HG03097 (cell line): ENCODE data around the gene CHRD.

Experiments used
- ATAC-seq: cut with Tn5 transposase; IDR thresholded peaks from one replicate; pipeline ENCODE4 v1.9.1; 2021; ENCODE audit not compliant: unreplicated experiment, low FRiP score

Gene CHRD

GRCh38 chr3:184360070-184360928, 19.6 kb upstream of the CHRD start:
- no peak for ATAC-seq

- ATAC-seq: peak; percentile 2
Measured at GRCh38 chr3:184360929-184361531, 18.8 kb upstream of the CHRD start.

GRCh38 chr3:184361532-184361931, 18.3 kb upstream of the CHRD start, which contains the start of the genes CLCN2 and POLR2H:
Gene CLCN2 (minus strand): TSS chr3:184361605. CDS start chr3:184361479, 126 bp downstream.
Gene POLR2H (plus strand): TSS chr3:184361710. CDS start chr3:184363493, 1,783 bp downstream.
- ATAC-seq: peak; percentile 32

- ATAC-seq: peak; percentile 3
Measured at GRCh38 chr3:184361932-184362667, 17.8 kb upstream of the CHRD start.

GRCh38 chr3:184362668-184363546, 16.9 kb upstream of the CHRD start:
- ATAC-seq: peak; percentile 81

- ATAC-seq: no peak
Measured at GRCh38 chr3:184366619-184367289, 13.1 kb upstream of the CHRD start.

GRCh38 chr3:184368116-184368515, 11.7 kb upstream of the CHRD start:
- ATAC-seq: no peak

- ATAC-seq: no peak
Measured at GRCh38 chr3:184368586-184369183, 11.2 kb upstream of the CHRD start.

GRCh38 chr3:184371570-184372018, 8.3 kb upstream of the CHRD start:
- ATAC-seq: peak; percentile 74

GRCh38 chr3:184372296-184372821, 7.5 kb upstream of the CHRD start:
- no peak for ATAC-seq

- ATAC-seq: no peak
Measured at GRCh38 chr3:184372911-184373310, 6.9 kb upstream of the CHRD start.

GRCh38 chr3:184373422-184373821, 6.4 kb upstream of the CHRD start:
- ATAC-seq: no peak

- no peak for ATAC-seq
Measured at GRCh38 chr3:184375747-184376461, 4.0 kb upstream of the CHRD start.

- no peak for ATAC-seq
Measured at GRCh38 chr3:184377374-184377773, 2.5 kb upstream of the CHRD start.

- ATAC-seq: no peak
Measured at GRCh38 chr3:184377882-184378445, 1.9 kb upstream of the CHRD start, which contains the start of gene THPO. Gene THPO (minus strand): TSS chr3:184378207. CDS start chr3:184376259, 1,948 bp downstream.

GRCh38 chr3:184378651-184379357, 1.1 kb upstream of the CHRD start:
- no peak for ATAC-seq

GRCh38 chr3:184380185-184380626, 352 bp downstream of the CHRD start:
- ATAC-seq: no peak
